SK-N-SH treated with all-trans-retinoic acid at 6 μM for 48 hours (cell line): ENCODE measurements around the gene STIL.
"Not testable (repeated sequence)": the region's sequence is repeated elsewhere in the genome, so short reads cannot be mapped to it uniquely, and the experiment has no call there.

Source experiments
- ARNTL ChIP-seq: fragments of 450-650 bp; formaldehyde crosslinking; IDR thresholded peaks from 2 replicates; pipeline ENCODE4 v1.5.0; 2020; ENCODE audit warnings: low read depth, mild to moderate bottlenecking, moderate library complexity, borderline replicate concordance
- CREB5 ChIP-seq: fragments of 250-450 bp; sonication (Bioruptor Pico); IDR thresholded peaks from 2 replicates; pipeline ENCODE4 v1.5.1; 2020; ENCODE audit warnings: low read depth, mild to moderate bottlenecking, moderate library complexity
- CSDC2 ChIP-seq: fragments of 250-450 bp; sonication (Bioruptor Pico); IDR thresholded peaks from 2 replicates; pipeline ENCODE4 v1.5.0; 2020; ENCODE audit warnings: mild to moderate bottlenecking, moderate library complexity
- CSRNP3 ChIP-seq: fragments of 250-450 bp; sonication (Bioruptor Pico); IDR thresholded peaks from 2 replicates; pipeline ENCODE4 v1.5.1; 2021; ENCODE audit warnings: mild to moderate bottlenecking, moderate library complexity
- ESRRG ChIP-seq: fragments of 250-450 bp; sonication (Bioruptor Pico); IDR thresholded peaks from 2 replicates; pipeline ENCODE4 v1.6.1; 2021; ENCODE audit warnings: mild to moderate bottlenecking
- GLIS3 ChIP-seq: fragments of 250-450 bp; sonication (Bioruptor Pico); IDR thresholded peaks from 2 replicates; pipeline ENCODE4 v1.5.0; 2020; ENCODE audit warnings: mild to moderate bottlenecking, moderate library complexity
- ISL1 ChIP-seq: fragments of 250-450 bp; sonication (Bioruptor Pico); IDR thresholded peaks from 2 replicates; pipeline ENCODE4 v2.1.2; 2022; ENCODE audit warnings: mild to moderate bottlenecking, moderate library complexity
- OSR1 ChIP-seq: fragments of 250-450 bp; sonication (Bioruptor Pico); IDR thresholded peaks from 2 replicates; pipeline ENCODE4 v1.8.0; 2022; ENCODE audit warnings: moderate library complexity, mild to moderate bottlenecking, inconsistent platforms
- PATZ1 ChIP-seq: fragments of 250-450 bp; sonication (Bioruptor Pico); IDR thresholded peaks from 2 replicates; pipeline ENCODE4 v1.8.0; 2020; ENCODE audit warnings: mild to moderate bottlenecking, moderate library complexity, borderline replicate concordance
- RARB ChIP-seq: fragments of 250-450 bp; sonication (Bioruptor Pico); IDR thresholded peaks from 2 replicates; pipeline ENCODE4 v1.8.0; 2021; ENCODE audit warnings: mild to moderate bottlenecking, moderate library complexity
- ZFP30 ChIP-seq: fragments of 450-650 bp; formaldehyde crosslinking; IDR thresholded peaks from 2 replicates; pipeline ENCODE4 v1.5.0; 2022; ENCODE audit warnings: mild to moderate bottlenecking, moderate library complexity
- ZNF565 ChIP-seq: fragments of 450-650 bp; formaldehyde crosslinking; conservative IDR thresholded peaks from 2 replicates; pipeline ENCODE4 v1.5.0; 2020; ENCODE audit warnings: low read depth, mild to moderate bottlenecking, moderate library complexity

GRCh38 chr1:47275811-47276210, 38.1 kb downstream of the STIL start:
- TF ChIP-seq ISL1; ZNF565 (CRISPR knock-in tag); ESRRG (CRISPR knock-in tag); CSRNP3 (CRISPR knock-in tag); RARB (CRISPR knock-in tag); ZFP30 (CRISPR knock-in tag); PATZ1 (CRISPR knock-in tag); OSR1; CSDC2 (CRISPR knock-in tag); GLIS3 (CRISPR knock-in tag); ARNTL (CRISPR knock-in tag); CREB5 (CRISPR knock-in tag): not testable (repeated sequence)
